Progenitor cell of endocrine pancreas (in vitro differentiated cells): ENCODE results near the gene ATAD3A. TPM values are rescaled to one million over a fixed set of nuclear protein-coding genes. Genes with fewer than 3 reads are reported as not detected.

ENCODE experiments used
- DNase-seq: peaks from one replicate; pipeline ENCODE4 v3.0.0; 2021; ENCODE audit warnings: low spot score; ENCODE audit not compliant: unreplicated experiment
- H3K27ac Mint-ChIP-seq: 2 replicates; pipeline ENCODE4 v1.8.0; 2021; ENCODE audit warnings: mild to moderate bottlenecking, moderate library complexity, mixed read lengths
- H3K27me3 Mint-ChIP-seq: 2 replicates; pipeline ENCODE4 v1.8.0; 2021; ENCODE audit warnings: mixed read lengths
- H3K36me3 Mint-ChIP-seq: 2 replicates; pipeline ENCODE4 v1.8.0; 2022; ENCODE audit warnings: mixed read lengths; ENCODE audit not compliant: insufficient read depth
- H3K4me1 Mint-ChIP-seq: 2 replicates; pipeline ENCODE4 v1.8.0; 2021; ENCODE audit warnings: low read depth, mixed read lengths
- H3K4me3 Mint-ChIP-seq: 2 replicates; pipeline ENCODE4 v1.8.0; 2021; ENCODE audit warnings: low read depth, mild to moderate bottlenecking, moderate library complexity, mixed read lengths
- H3K9me3 Mint-ChIP-seq: 2 replicates; pipeline ENCODE4 v1.8.0; 2021; ENCODE audit warnings: low read depth, mixed read lengths
- total RNA-seq: library from RNA; stranded (reverse); gene quantifications from 2 replicates; pipeline ENCODE4 v1.2.1, GENCODE V29; 2021
- TF ChIP-seq, protein P1 (sequence below): fragments of 200-600 bp; sonication (generic); IDR thresholded peaks from one replicate; pipeline ENCODE4 v1.5.0; 2021; ENCODE audit warnings: antibody characterized with exemption, mild to moderate bottlenecking; ENCODE audit not compliant: unreplicated experiment

ATAD3A gene
- total RNA-seq, 1 donor from 2014 or later = 37.4 TPM

DNA sequence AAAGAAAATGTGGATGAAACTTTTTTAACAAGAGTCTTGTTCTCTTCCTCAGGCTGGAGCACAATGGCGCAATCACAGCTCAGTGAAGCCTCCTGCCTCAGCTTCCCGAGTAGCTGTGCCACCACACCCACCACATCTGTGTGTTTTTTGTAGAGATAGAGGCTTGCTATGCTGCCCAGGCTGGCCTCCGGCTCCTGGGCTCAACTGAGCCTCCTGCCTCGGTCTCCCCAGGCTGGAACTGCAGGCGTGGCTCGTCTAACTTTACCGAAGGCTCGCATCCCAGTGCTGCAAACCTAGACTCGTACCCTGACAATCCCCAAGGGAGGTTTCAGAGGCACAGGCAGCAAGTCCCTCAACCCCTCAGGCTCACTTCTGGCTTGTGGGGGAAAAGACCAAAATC lies 48.2 kb downstream of the ATAD3A start:
- TF ChIP-seq, protein P1, sequence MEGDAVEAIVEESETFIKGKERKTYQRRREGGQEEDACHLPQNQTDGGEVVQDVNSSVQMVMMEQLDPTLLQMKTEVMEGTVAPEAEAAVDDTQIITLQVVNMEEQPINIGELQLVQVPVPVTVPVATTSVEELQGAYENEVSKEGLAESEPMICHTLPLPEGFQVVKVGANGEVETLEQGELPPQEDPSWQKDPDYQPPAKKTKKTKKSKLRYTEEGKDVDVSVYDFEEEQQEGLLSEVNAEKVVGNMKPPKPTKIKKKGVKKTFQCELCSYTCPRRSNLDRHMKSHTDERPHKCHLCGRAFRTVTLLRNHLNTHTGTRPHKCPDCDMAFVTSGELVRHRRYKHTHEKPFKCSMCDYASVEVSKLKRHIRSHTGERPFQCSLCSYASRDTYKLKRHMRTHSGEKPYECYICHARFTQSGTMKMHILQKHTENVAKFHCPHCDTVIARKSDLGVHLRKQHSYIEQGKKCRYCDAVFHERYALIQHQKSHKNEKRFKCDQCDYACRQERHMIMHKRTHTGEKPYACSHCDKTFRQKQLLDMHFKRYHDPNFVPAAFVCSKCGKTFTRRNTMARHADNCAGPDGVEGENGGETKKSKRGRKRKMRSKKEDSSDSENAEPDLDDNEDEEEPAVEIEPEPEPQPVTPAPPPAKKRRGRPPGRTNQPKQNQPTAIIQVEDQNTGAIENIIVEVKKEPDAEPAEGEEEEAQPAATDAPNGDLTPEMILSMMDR = no peak
- no peaks in the 10 kb centered on the region for H3K27me3 Mint-ChIP-seq
- H3K36me3 Mint-ChIP-seq = peaks cover 15% of the 10 kb centered on the region
- no peaks in the 10 kb centered on the region for H3K9me3 Mint-ChIP-seq
- DNase-seq = no peak
- no peak overlapping the region for H3K27ac Mint-ChIP-seq
- no peaks in the 10 kb centered on the region for H3K4me1 Mint-ChIP-seq
- H3K4me3 Mint-ChIP-seq = no peak overlapping the region

GRCh38 chr1:1561801-1562470 lies 50.0 kb downstream of the ATAD3A start:
- TF ChIP-seq, protein P1 = no peak
- H3K36me3 Mint-ChIP-seq = peaks cover 17% of the 10 kb centered on the region
- H3K4me3 Mint-ChIP-seq = no peak overlapping the region
- no peaks in the 10 kb centered on the region for H3K27me3 Mint-ChIP-seq
- DNase-seq = no peak
- H3K9me3 Mint-ChIP-seq = no peaks in the 10 kb centered on the region
- no peaks in the 10 kb centered on the region for H3K4me1 Mint-ChIP-seq
- no peak overlapping the region for H3K27ac Mint-ChIP-seq

GRCh38 chr1:1562556-1563195 lies 50.7 kb downstream of the ATAD3A start:
- H3K4me3 Mint-ChIP-seq = no peak overlapping the region
- no peak for DNase-seq
- no peaks in the 10 kb centered on the region for H3K27me3 Mint-ChIP-seq
- H3K4me1 Mint-ChIP-seq = no peaks in the 10 kb centered on the region
- no peaks in the 10 kb centered on the region for H3K9me3 Mint-ChIP-seq
- TF ChIP-seq, protein P1 = no peak
- H3K27ac Mint-ChIP-seq = no peak overlapping the region
- H3K36me3 Mint-ChIP-seq = peaks cover 17% of the 10 kb centered on the region

GRCh38 chr1:1563688-1564087 lies 51.7 kb downstream of the ATAD3A start:
- Mint-ChIP-seq H3K4me1 (no peaks in the 10 kb centered on the region), H3K4me3 (no peak overlapping the region), H3K36me3 (peaks cover 17% of the 10 kb centered on the region), H3K27ac (peak overlapping the region; percentile 59), H3K27me3 (no peaks in the 10 kb centered on the region), H3K9me3 (no peaks in the 10 kb centered on the region)
- DNase-seq = no peak
- TF ChIP-seq, protein P1 = no peak

- Mint-ChIP-seq H3K27me3 (no peaks in the 10 kb centered on the region), H3K4me1 (no peaks in the 10 kb centered on the region), H3K9me3 (no peaks in the 10 kb centered on the region), H3K36me3 (peaks cover 17% of the 10 kb centered on the region), H3K27ac (no peak overlapping the region), H3K4me3 (no peak overlapping the region)
- no peak for DNase-seq
- TF ChIP-seq, protein P1 = no peak
Observed at GRCh38 chr1:1564268-1564667, 52.3 kb downstream of the ATAD3A start.
